ENCODE results near the gene ERC1. TPM values are rescaled to one million over a fixed set of nuclear protein-coding genes. Genes with fewer than 3 reads are reported as not detected.
"Not testable (repeated sequence)": the region's sequence is repeated elsewhere in the genome, so short reads cannot be mapped to it uniquely, and the experiment has no call there.

ERC1 gene
- total RNA-seq, 2 donors from 2014 or later = 40.3 to 43.0 TPM

DNA sequence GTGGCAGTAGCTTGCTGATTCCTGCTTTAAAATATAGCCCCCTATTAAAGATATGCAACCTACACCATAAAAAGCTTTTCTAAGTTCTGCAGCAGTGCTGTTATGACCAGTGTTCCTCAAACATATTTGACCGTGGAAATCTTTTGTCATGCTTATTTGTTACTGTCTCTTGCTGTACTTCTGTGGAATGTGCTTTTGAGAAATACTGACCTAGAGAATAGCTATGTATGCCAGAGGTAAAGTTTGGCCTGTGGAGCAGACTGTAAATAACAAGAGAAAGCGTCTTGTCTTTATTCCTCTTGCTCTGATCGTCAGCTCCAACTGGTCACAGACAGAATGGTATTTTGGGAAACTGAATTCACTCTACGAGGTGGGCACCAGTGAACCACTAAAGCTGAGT lies 364.4 kb downstream of the ERC1 start:
- Histone ChIP-seq H3K36me3 (no peaks in the 10 kb centered on the region), H3K27me3 (no peaks in the 10 kb centered on the region), H3K4me3 (no peak overlapping the region), H3K4me1 (peaks cover 0 to 10% of the 10 kb centered on the region in 2 donors), H3K9me3 (no peaks in the 10 kb centered on the region), H3K27ac (no peak overlapping the region)
- no peak for DNase-seq (ENCODE audit: low spot score)
- TF ChIP-seq, protein P1, sequence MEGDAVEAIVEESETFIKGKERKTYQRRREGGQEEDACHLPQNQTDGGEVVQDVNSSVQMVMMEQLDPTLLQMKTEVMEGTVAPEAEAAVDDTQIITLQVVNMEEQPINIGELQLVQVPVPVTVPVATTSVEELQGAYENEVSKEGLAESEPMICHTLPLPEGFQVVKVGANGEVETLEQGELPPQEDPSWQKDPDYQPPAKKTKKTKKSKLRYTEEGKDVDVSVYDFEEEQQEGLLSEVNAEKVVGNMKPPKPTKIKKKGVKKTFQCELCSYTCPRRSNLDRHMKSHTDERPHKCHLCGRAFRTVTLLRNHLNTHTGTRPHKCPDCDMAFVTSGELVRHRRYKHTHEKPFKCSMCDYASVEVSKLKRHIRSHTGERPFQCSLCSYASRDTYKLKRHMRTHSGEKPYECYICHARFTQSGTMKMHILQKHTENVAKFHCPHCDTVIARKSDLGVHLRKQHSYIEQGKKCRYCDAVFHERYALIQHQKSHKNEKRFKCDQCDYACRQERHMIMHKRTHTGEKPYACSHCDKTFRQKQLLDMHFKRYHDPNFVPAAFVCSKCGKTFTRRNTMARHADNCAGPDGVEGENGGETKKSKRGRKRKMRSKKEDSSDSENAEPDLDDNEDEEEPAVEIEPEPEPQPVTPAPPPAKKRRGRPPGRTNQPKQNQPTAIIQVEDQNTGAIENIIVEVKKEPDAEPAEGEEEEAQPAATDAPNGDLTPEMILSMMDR (IDR thresholded peaks at IDR 0.05) = no peak

DNA sequence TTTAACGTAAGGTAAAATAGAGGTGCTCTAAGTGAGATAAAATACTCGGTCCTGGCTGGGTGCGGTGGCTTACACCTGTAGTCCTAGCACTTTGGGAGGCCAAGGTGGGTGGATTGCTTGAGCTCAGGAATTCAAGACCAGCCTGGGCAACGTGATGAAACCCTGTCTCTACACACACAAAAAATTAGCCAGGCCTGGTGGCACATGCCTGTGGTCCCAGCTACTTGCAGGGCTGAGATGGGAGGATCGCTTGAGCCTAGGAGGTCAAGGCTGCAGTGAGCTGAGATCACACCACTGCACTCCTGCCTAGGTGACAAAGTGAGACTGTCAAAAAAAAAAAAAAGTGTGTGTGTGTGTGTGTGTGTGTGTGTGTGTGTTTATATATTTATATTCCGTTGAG lies 364.8 kb downstream of the ERC1 start:
- H3K9me3 ChIP-seq; H3K36me3 ChIP-seq; H3K4me3 ChIP-seq; H3K27me3 ChIP-seq; H3K27ac ChIP-seq; DNase-seq (ENCODE audit: low spot score): not testable (repeated sequence)
- peaks cover 0 to 10% of the 10 kb centered on the region in 2 donors for H3K4me1 ChIP-seq

DNA sequence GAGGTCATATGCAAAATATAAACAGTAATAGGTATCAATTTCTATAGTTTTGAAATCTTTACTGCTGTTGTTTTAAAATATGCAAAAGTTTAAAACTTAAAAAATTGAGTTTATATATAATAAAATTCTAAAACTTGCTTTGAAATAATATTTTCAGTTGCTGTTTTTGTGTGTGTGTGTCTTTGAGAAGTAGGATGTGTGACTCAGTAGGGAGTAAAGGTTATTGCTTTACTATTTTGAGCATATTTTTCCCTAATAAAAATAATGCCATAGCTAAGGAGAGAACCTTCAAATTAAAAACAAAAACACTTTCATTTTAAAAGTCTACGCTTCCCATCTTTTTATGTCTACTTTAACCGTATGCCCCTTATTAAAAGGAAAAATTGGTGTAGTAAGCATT lies 365.3 kb downstream of the ERC1 start:
- no peaks in the 10 kb centered on the region for H3K9me3 ChIP-seq
- no peak for DNase-seq (ENCODE audit: low spot score)
- TF ChIP-seq, protein P1 (IDR thresholded peaks at IDR 0.05) = no peak
- H3K36me3 ChIP-seq = no peaks in the 10 kb centered on the region
- H3K27me3 ChIP-seq = no peaks in the 10 kb centered on the region
- H3K27ac ChIP-seq = no peak overlapping the region
- H3K4me1 ChIP-seq = peaks cover 0 to 9% of the 10 kb centered on the region in 2 donors
- H3K4me3 ChIP-seq = no peak overlapping the region

DNA sequence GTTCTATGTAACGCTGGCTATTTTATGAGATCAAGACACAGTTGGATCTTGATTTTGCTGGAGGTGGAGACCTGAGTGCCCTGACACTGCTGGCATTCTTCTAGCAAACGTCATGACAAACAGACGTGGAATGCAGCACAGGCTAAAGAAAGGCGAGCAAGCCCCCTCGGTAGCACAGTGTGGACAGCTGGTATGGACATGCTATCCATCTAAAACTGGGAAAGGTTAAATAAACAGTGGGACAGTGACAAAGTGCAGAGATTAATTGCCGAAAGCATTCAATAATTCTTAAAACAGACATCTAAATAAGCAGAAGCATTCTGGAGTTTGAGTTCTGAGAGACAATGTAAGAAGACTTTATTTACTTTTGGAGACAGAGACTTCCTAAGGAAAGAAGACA lies 366.1 kb downstream of the ERC1 start:
- TF ChIP-seq, protein P1 (IDR thresholded peaks at IDR 0.05) = no peak
- H3K27ac ChIP-seq = no peak overlapping the region
- H3K4me3 ChIP-seq = no peak overlapping the region
- H3K9me3 ChIP-seq = no peaks in the 10 kb centered on the region
- H3K27me3 ChIP-seq = no peaks in the 10 kb centered on the region
- H3K36me3 ChIP-seq = no peaks in the 10 kb centered on the region
- no peak for DNase-seq (ENCODE audit: low spot score)
- peaks cover 0 to 9% of the 10 kb centered on the region in 2 donors for H3K4me1 ChIP-seq

DNA sequence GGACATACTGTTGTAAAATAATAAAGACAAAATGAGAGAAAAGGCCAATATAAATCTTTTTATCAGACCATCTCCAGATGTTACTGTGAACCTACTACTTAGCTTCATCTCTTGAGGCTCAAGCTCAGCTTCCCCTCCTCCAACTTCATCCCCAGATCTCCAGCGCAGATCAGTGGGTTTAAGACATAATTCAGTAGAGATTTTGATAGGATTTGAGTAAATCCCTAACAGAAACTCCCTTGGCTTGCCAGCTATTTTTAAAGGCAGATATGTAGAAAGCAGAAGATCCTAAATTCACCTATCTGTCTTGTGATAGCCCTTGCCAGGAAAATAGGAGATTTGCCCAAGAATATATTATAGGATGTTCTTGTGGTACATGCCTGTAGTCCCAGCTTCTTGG lies 366.7 kb downstream of the ERC1 start:
- Histone ChIP-seq H3K27ac (no peak overlapping the region), H3K4me1 (peaks cover 0 to 9% of the 10 kb centered on the region in 2 donors), H3K4me3 (no peak overlapping the region), H3K36me3 (no peaks in the 10 kb centered on the region), H3K9me3 (no peaks in the 10 kb centered on the region), H3K27me3 (no peaks in the 10 kb centered on the region)
- no peak for DNase-seq (ENCODE audit: low spot score)
- TF ChIP-seq, protein P1 (IDR thresholded peaks at IDR 0.05) = no peak

DNA sequence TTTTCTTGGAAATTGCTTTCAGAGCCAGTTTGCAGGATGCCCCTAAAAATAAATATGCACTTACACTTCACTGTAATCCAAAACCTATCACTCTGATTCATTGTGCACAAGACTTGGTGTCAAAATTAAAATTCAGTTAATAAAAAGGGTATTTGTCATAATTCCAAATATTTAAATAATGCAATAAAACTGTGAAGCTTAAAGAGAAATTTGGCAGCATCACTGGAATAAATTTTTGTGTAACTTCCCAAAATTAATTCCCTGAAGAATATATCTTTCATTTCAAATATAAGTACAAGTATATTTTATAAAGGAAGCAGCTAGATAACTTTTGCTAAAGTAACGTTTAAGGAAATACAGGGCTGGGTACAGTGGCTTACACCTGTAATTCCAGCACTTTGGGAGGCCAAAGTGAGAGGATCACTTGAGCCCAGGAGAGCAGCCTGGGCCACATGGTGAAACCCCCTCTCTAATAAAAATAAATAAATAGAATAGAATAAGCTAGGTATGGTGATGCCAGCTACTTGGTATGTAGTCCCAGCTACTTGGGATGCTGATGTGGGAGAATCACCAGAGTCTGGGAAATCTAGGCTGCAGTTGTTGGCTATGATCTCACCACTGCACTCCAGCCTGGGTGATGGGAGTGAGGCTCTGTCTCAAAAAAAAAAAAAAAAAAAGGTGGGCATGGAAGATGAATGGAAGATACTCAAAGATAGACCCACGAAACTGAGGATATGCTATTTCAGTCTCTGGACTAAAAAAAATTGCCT lies 369.6 kb downstream of the ERC1 start:
- H3K36me3 ChIP-seq = no peaks in the 10 kb centered on the region
- no peak for DNase-seq (ENCODE audit: low spot score)
- TF ChIP-seq, protein P1 (IDR thresholded peaks at IDR 0.05) = no peak

More for the DNA sequence above, 369.6 kb downstream of the ERC1 start:
- Histone ChIP-seq H3K4me1 (peaks cover 0 to 16% of the 10 kb centered on the region in 2 donors), H3K27ac (no peak overlapping the region), H3K9me3 (peaks cover 0 to 2% of the 10 kb centered on the region in 2 donors), H3K27me3 (no peaks in the 10 kb centered on the region), H3K4me3 (no peak overlapping the region)

Data from right atrium auricular region (tissue), 2 donors.